Fibroblast of pulmonary artery (primary cell): ENCODE results near the gene LY6G6D.

ENCODE experiments used
- DNase-seq: peaks from one replicate; pipeline ENCODE4 v3.0.0-alpha.2; 2010; ENCODE audit warnings: low read depth
- H3K4me3 ChIP-seq: replicated peaks from 2 replicates; pipeline ENCODE4 v1.5.1; 2011; ENCODE audit warnings: low read depth, mild to moderate bottlenecking, control low read depth, low read length, moderate library complexity
- TF ChIP-seq, protein P1 (sequence below): IDR thresholded peaks from 2 replicates; pipeline ENCODE4 v1.5.1; 2011; ENCODE audit warnings: mild to moderate bottlenecking, control low read depth, low read length, inconsistent platforms; ENCODE audit errors: missing control alignments

Gene LY6G6D

DNA sequence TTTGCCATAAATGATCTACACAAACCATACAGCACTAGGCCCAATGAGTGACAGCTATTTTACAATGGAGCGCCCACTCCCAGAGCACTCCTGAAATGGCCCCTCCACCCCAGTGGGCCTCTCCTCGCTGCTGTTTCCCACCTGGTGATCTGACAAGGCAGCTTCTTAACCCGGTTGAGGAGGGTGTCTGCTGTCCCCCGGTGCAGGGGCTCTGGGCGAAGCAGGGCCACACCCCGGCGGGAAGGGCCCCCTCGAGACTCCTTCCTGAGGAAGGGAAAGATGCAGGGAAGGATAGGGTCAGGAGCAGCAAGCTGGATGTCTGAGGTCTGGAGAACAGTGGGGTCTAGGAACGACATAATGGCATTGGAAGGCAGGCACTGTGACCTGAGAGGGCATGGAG is 22.3 kb upstream of the LY6G6D start:
- TF ChIP-seq, protein P1, sequence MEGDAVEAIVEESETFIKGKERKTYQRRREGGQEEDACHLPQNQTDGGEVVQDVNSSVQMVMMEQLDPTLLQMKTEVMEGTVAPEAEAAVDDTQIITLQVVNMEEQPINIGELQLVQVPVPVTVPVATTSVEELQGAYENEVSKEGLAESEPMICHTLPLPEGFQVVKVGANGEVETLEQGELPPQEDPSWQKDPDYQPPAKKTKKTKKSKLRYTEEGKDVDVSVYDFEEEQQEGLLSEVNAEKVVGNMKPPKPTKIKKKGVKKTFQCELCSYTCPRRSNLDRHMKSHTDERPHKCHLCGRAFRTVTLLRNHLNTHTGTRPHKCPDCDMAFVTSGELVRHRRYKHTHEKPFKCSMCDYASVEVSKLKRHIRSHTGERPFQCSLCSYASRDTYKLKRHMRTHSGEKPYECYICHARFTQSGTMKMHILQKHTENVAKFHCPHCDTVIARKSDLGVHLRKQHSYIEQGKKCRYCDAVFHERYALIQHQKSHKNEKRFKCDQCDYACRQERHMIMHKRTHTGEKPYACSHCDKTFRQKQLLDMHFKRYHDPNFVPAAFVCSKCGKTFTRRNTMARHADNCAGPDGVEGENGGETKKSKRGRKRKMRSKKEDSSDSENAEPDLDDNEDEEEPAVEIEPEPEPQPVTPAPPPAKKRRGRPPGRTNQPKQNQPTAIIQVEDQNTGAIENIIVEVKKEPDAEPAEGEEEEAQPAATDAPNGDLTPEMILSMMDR = no peak
- H3K4me3 ChIP-seq = no peak overlapping the region
- DNase-seq = no peak

DNA sequence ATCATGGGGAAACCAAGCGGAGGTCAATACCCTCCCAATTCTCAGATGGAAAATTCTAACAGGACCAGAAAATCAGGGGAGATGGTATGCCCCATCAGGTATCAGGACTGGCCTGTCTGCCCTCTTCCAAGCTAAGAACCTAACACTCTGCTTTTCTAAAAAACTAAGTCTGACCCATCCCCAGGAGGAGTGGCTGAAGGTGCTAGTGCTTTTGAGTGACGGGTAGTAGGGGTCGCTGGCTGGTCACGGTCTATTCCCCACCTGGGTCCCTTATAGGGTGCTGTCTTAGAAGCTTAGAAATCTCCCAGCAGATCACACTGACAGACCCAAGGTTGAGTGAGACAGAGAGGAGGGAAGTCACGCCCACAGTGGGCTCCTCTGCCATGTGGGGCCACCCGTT is 21.6 kb upstream of the LY6G6D start:
- no peak overlapping the region for H3K4me3 ChIP-seq
- TF ChIP-seq, protein P1 = no peak
- DNase-seq = no peak

DNA sequence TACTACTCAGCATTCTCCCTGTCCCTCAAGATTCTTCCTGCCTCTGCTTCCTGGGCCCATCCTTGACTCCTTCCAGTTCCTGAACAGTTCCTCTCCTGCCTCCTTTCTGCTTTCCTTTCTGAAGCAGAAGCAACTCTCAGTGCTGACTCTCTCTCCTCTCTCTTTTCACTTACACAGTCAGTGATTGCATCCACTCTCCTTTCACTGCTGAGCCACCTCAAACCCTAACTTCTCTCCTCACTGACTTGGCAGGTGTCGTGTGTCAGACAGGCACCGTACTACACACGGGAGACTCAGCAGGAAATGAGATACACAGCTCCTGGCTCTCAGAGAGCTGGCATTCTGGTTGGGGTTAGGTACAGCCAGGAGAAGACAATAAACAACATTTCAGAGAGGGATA is 17.6 kb upstream of the LY6G6D start:
- TF ChIP-seq, protein P1 = no peak
- no peak overlapping the region for H3K4me3 ChIP-seq
- no peak for DNase-seq

DNA sequence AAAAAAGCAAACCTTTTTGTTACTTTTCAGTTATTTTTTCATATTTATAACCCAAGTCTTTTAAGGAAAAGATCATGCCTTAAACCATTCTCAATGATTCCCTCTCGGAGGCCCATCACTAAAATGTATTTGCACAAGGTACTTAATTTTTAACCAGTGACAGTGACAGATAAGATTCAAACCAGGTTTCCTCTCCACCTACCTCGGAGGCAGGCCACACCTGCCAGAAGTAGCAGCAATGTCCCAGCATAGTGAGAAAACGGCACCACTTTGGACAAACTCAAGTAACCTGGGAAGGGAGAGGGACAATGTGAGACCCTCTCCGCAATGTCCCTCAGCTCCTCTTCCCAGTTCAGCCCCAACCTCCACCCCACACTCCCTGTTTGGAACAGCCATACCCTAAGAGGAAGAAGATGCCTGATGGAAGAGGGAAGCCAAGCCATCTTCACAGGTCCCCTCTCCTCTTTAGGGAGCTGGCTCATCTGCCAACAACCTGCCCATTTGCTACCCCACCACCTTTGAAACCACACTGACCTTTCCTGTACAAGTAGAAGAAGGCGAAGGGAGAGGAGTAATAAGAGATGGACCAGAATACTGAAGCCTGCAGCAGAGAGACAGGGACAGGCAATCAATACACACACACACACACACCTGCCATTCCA is 14.3 kb upstream of the LY6G6D start:
- DNase-seq = no peak
- no peak overlapping the region for H3K4me3 ChIP-seq
- TF ChIP-seq, protein P1 = no peak

DNA sequence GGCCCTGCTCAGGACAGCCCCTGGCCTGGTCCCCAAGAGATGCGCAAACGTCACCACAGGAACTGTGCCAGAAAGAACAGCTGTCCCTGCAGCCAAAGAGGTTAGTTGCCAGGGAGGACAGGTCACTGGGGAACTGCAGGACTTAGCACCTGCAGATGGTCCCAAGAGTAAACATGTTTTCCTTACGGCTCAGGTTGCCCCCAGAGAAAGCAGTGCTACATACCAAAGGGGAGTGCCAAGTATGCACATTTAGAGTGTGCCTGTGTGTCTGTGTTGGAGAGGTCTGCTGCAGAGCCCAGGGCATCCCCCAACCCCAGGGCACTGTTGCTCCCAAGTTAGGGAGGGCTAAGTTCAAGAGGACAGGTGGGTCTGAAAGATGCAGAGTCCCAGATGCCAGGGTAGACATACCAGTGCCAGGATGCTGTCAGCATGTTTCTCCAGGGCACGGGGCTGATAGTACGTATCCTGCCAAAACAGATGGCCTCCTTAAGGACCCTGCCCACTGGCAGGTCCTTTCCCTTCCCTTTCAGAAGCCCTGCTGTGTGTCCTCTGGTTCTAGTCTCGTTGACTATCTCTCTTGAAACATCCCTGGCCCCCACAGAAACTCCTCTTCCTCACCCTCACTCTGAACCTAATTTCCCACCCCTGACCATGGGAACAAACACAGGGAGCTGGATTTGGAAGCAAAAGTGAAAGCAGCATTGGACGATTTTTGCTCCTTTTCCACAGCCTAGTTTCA is 13.3 kb upstream of the LY6G6D start:
- H3K4me3 ChIP-seq = peak overlapping the region; percentile 97
- peak; percentile 25 for DNase-seq
- TF ChIP-seq, protein P1 = no peak

DNA sequence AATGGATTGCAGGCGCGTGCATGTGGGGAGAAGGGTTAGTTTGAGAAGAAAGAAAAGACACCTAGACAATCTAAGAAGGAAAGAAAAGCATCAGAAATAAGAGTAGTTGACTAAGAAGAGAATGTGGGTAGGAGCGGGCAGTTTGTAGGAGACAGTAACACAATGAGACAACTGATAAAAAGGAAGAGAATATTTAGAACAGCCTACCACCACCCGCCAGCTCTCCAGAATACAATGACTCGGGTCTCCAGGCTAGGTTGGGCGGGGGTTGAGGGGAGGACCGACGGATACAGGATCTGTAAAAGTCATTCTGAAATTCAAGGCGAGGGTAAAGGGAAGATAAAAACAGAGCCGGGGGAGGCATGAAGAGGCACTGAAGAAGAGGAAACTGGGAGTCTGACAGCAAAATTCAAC is 12.7 kb upstream of the LY6G6D start:
- no peak for DNase-seq
- TF ChIP-seq, protein P1 = no peak
- peak overlapping the region; percentile 97 for H3K4me3 ChIP-seq
